NCI-H69 (cell line): ENCODE data around the gene NXF1.
"Not testable (repeated sequence)": the region's sequence is repeated elsewhere in the genome, so short reads cannot be mapped to it uniquely, and the experiment has no call there.

ENCODE experiments used
- DNase-seq: peaks from one replicate; lab custom pipeline; 2025; lab: John Stamatoyannopoulos, UW

NXF1 gene

GRCh38 chr11:62787005-62787759 is 18.1 kb downstream of the NXF1 start, which contains the start of gene TMEM179B:
TSS of gene TMEM179B (plus strand) at chr11:62787402. CDS start at chr11:62787432, 30 bp downstream.
- DNase-seq = peak; percentile 99

GRCh38 chr11:62786318-62787004 is 18.8 kb downstream of the NXF1 start:
- DNase-seq = peak; percentile 90

- no peak for DNase-seq
Observed at GRCh38 chr11:62782753-62783152, 22.5 kb downstream of the NXF1 start.

GRCh38 chr11:62778441-62778840 is 26.8 kb downstream of the NXF1 start:
- DNase-seq = no peak

- no peak for DNase-seq
Observed at GRCh38 chr11:62777389-62777788, 27.9 kb downstream of the NXF1 start.

GRCh38 chr11:62775646-62776045 is 29.6 kb downstream of the NXF1 start:
- DNase-seq = no peak

- DNase-seq = no peak
Observed at GRCh38 chr11:62774407-62774806, 30.8 kb downstream of the NXF1 start.

GRCh38 chr11:62771144-62772021 is 33.9 kb downstream of the NXF1 start, which contains the start of gene TAF6L:
TSS of gene TAF6L (plus strand) at chr11:62771396. CDS start at chr11:62775784, 4,388 bp downstream.
- DNase-seq = peak; percentile 99

GRCh38 chr11:62770778-62771143 is 34.5 kb downstream of the NXF1 start:
- peak; percentile 88 for DNase-seq

- DNase-seq = peak; percentile 66
Observed at GRCh38 chr11:62760867-62761227, 44.4 kb downstream of the NXF1 start.

- DNase-seq = no peak
Observed at GRCh38 chr11:62757846-62758788, 47.1 kb downstream of the NXF1 start.

GRCh38 chr11:62755086-62755615 is 50.1 kb downstream of the NXF1 start:
- no peak for DNase-seq

- DNase-seq = peak; percentile 100
Observed at GRCh38 chr11:62753736-62754603, 51.3 kb downstream of the NXF1 start, which contains the start of gene ZBTB3. TSS of gene ZBTB3 (minus strand) at chr11:62754160. CDS start at chr11:62753664, 496 bp downstream.

- no peak for DNase-seq
Observed at GRCh38 chr11:62752994-62753735, 52.1 kb downstream of the NXF1 start.

GRCh38 chr11:62752177-62752785 is 53.0 kb downstream of the NXF1 start:
- no peak for DNase-seq

GRCh38 chr11:62749931-62750330 is 55.3 kb downstream of the NXF1 start:
- DNase-seq = not testable (repeated sequence)

- DNase-seq = no peak
Observed at GRCh38 chr11:62747475-62748160, 57.6 kb downstream of the NXF1 start.
